GM12878 (cell line): ENCODE data around the gene CBX7. TPM values are rescaled to one million over a fixed set of nuclear protein-coding genes. Genes with fewer than 3 reads are reported as not detected.

ENCODE experiments used
- ATAC-seq: fragments of 200-7000 bp; cut with Tn5 transposase; 3 replicates; pipeline ENCODE4 v1.9.1; 2020; ENCODE audit warnings: mild to moderate bottlenecking, moderate library complexity
- BruUV-seq: library from RNA; stranded (reverse); fragments of 400-500 nt; replicated peaks from 2 replicates; lab custom pipeline; 2021; lab: Mats Ljungman, UMichigan
- CTCF ChIA-PET: fragments of 300-600 bp; sonication (Branson Sonifier 250); formaldehyde crosslinking; extraction: SDS; loops from one replicate; lab custom pipeline; 2021; ENCODE audit warnings: inconsistent platforms; lab: Yijun Ruan, JAX
- POLR2A ChIA-PET: fragments of 350-600 bp; formaldehyde crosslinking; extraction: SDS; loops from one replicate; lab custom pipeline; 2021; ENCODE audit warnings: inconsistent platforms; lab: Charles Lee
- RAD21 ChIA-PET: fragments of 300-600 bp; sonication (Branson Sonifier 250); formaldehyde crosslinking; loops from one replicate; lab custom pipeline; 2023; ENCODE audit warnings: antibody characterized with exemption; ENCODE audit not compliant: unreplicated experiment; lab: Charles Lee
- SMC1A ChIA-PET: fragments of 300-600 bp; sonication (Branson Sonifier 250); formaldehyde crosslinking; loops from one replicate; lab custom pipeline; 2023; ENCODE audit not compliant: unreplicated experiment, uncharacterized antibody; lab: Charles Lee
- DNase-seq: peaks from one replicate; pipeline ENCODE4 v3.0.0-alpha.2; 2011; ENCODE audit warnings: low read depth, low spot score
- FAIRE-seq: peaks from 3 replicates; lab custom pipeline; 2011; peaks lifted over from hg19 to GRCh38; lab: Jason Lieb, UNC
- H2AFZ ChIP-seq: 2 replicates; pipeline ENCODE4 v1.6.0; 2011; ENCODE audit warnings: low read depth, low read length, control low read depth; ENCODE audit not compliant: control insufficient read depth
- H3K27ac ChIP-seq: 2 replicates; pipeline ENCODE4 v1.5.1; 2011; ENCODE audit warnings: control low read depth; ENCODE audit not compliant: control insufficient read depth, insufficient read depth
- H3K27me3 ChIP-seq, 2 experiments: replicated peaks in 1 of 2; 2 replicates each; pipeline versions ENCODE4 v1.6.0 to v1.6.1; 2011; ENCODE audit warnings: low read length in 1 of 2; ENCODE audit not compliant: control insufficient read depth in 2 of 2, insufficient read depth in 2 of 2
- H3K36me3 ChIP-seq, 2 experiments: 2 replicates each; pipeline ENCODE4 v1.5.1; 2011; ENCODE audit warnings: low read length in 1 of 2; ENCODE audit not compliant: control insufficient read depth in 2 of 2, insufficient read depth in 2 of 2
- H3K4me1 ChIP-seq: 2 replicates; pipeline ENCODE4 v1.6.1; 2011; ENCODE audit warnings: mild to moderate bottlenecking, low read length, moderate library complexity, mixed read lengths; ENCODE audit not compliant: control insufficient read depth, insufficient read depth
- H3K4me2 ChIP-seq: 2 replicates; pipeline ENCODE4 v1.6.0; 2011; ENCODE audit warnings: control low read depth; ENCODE audit not compliant: control insufficient read depth, insufficient read depth
- H3K4me3 ChIP-seq: fragments of 200-600 bp; sonication (generic); 2 replicates; pipeline ENCODE4 v1.5.1; 2016
- H3K79me2 ChIP-seq: 2 replicates; pipeline ENCODE4 v1.6.0; 2011; ENCODE audit warnings: low read length; ENCODE audit not compliant: control insufficient read depth, insufficient read depth
- H3K9ac ChIP-seq: 2 replicates; pipeline ENCODE4 v1.8.0; 2011; ENCODE audit warnings: low read length, control low read depth, mixed read lengths; ENCODE audit not compliant: control insufficient read depth, insufficient read depth
- H3K9me3 ChIP-seq: replicated peaks from 3 replicates; pipeline ENCODE4 v1.5.1; 2011; ENCODE audit warnings: mild to moderate bottlenecking, low read length; ENCODE audit not compliant: control insufficient read depth, insufficient read depth
- H4K20me1 ChIP-seq: 2 replicates; pipeline ENCODE4 v1.6.0; 2011; ENCODE audit not compliant: control insufficient read depth, insufficient read depth
- BHLHE40 ChIP-seq, 2 experiments: fragments of 450-650 bp in 1 of 2; IDR thresholded peaks; 2 replicates each; pipeline ENCODE4 v1.6.1; 2011 to 2017; ENCODE audit warnings: low read depth in 2 of 2, borderline replicate concordance in 1 of 2, improper control_type of control experiment in 1 of 2, low read length in 1 of 2, mild to moderate bottlenecking in 1 of 2
- CHD2 ChIP-seq: IDR thresholded peaks from 2 replicates; pipeline ENCODE4 v1.6.1; 2011; ENCODE audit warnings: low read depth, low read length, improper control_type of control experiment, borderline replicate concordance
- IRF5 ChIP-seq: fragments of 450-650 bp; IDR thresholded peaks from 2 replicates; pipeline ENCODE4 v1.6.1; 2017; ENCODE audit warnings: borderline replicate concordance
- LARP7 ChIP-seq: fragments of 450-650 bp; IDR thresholded peaks from 2 replicates; pipeline ENCODE4 v1.6.1; 2017; ENCODE audit warnings: mild to moderate bottlenecking
- NR2F1 ChIP-seq: fragments of 450-650 bp; conservative IDR thresholded peaks from 2 replicates; pipeline ENCODE4 v1.6.1; 2017; ENCODE audit warnings: mild to moderate bottlenecking
- SKIL ChIP-seq: fragments of 450-650 bp; IDR thresholded peaks from 2 replicates; pipeline ENCODE4 v1.6.1; 2017; ENCODE audit warnings: mild to moderate bottlenecking, low read depth, inconsistent platforms; ENCODE audit not compliant: poor library complexity, severe bottlenecking
- SPI1 ChIP-seq: IDR thresholded peaks from 2 replicates; pipeline ENCODE4 v1.6.1; 2011; ENCODE audit warnings: low read depth, mild to moderate bottlenecking, low read length, moderate library complexity, borderline replicate concordance; ENCODE audit not compliant: insufficient read depth
- SREBF2 ChIP-seq: IDR thresholded peaks from 2 replicates; pipeline ENCODE4 v1.6.1; 2012; ENCODE audit warnings: mild to moderate bottlenecking, low read length
- ZBTB11 ChIP-seq: fragments of 450-650 bp; formaldehyde crosslinking; IDR thresholded peaks from 2 replicates; pipeline ENCODE4 v1.5.0; 2022; ENCODE audit warnings: mild to moderate bottlenecking, missing genetic modification characterization
- WGBS: methylation state at CpG from one replicate; pipeline ENCODE4 v1.1.6; 2016; ENCODE audit warnings: low lambda C conversion rate; ENCODE audit not compliant: insufficient replicate concordance, insufficient coverage; ENCODE audit errors: missing lambda C conversion rate; 5-methylcytosine and 5-hydroxymethylcytosine counted together
- in situ Hi-C: fragments of 300-500 bp; cut with MboI; formaldehyde crosslinking; loops from 9 replicates; pipeline ENCODE4 v1.14.3; 2018; ENCODE audit warnings: mixed read lengths
- intact Hi-C: fragments of 100-400 bp; cut with micrococcal nuclease; formaldehyde crosslinking; loops from one replicate; pipeline ENCODE4 v1.14.2; 2022; ENCODE audit not compliant: unreplicated experiment
- polyA plus RNA-seq, 11 experiments: library from polyadenylated mRNA; depleted of rRNA in 4 of 11; unstranded in 6 of 11; stranded (reverse) in 5 of 11; fragments of >200 nt; fragmentation: Nextera tagmentation in 4 of 11; fragmentation: Illumina TruSeq in 1 of 11; extraction: Ambion mirVana in 4 of 11; extraction: Trizol in 1 of 11; gene quantifications; 1 replicate in 1 of 11; 2 replicates in 10 of 11; pipeline versions ENCODE4 v1.2.1 to v1.2.3, GENCODE V29; 2011 to 2016; ENCODE audit warnings: inconsistent platforms in 2 of 11, missing spikeins in 2 of 11, low read depth in 1 of 11
- total RNA-seq, 4 experiments: library from RNA; depleted of rRNA in 3 of 4; stranded (reverse); fragments of >200 nt in 3 of 4; fragmentation: Illumina TruSeq in 1 of 4; extraction: Trizol in 1 of 4; gene quantifications; 2 replicates each; pipeline versions ENCODE4 v1.2.1 to v1.2.3, GENCODE V29; 2013 to 2021
- TF ChIP-seq, protein P1 (sequence below): IDR thresholded peaks from 2 replicates; pipeline ENCODE4 v1.6.1; 2012; ENCODE audit warnings: low read depth, low read length, improper control_type of control experiment

The CBX7 gene
- total and polyA plus RNA-seq, 10 of the 15 experiments (the other 5 are each of a cell fraction or from before 2014, with no cell fraction given): 0.18 to 17.2 (median 5.6) TPM

- H3K27ac ChIP-seq: peak within 1 kb of the TSS; percentile 98
- H3K27me3 ChIP-seq: no peaks in the 10 kb centered on the region
- ChIA-PET POLR2A (interaction anchor here (1.1 to 6.1 kb wide), 11 partner anchors 12 to 84 kb away, joined by 3 to 76 read pairs (median 9); partner anchors contain the start of gene APOBEC3C), RAD21 (interaction anchor here (0.7 to 5.7 kb wide), 11 partner anchors 14 to 94 kb away, joined by 3 to 85 read pairs (median 16); partner anchors contain the start of genes APOBEC3G and CBX7), CTCF (interaction anchor here (1.2 to 4.5 kb wide), 8 partner anchors 13 to 84 kb away, joined by 4 to 39 read pairs (median 10); partner anchors contain the start of gene APOBEC3C), SMC1A (interaction anchor here (0.9 to 6.6 kb wide), 13 partner anchors 7 to 228 kb away, joined by 3 to 126 read pairs (median 7); partner anchors contain the start of gene APOBEC3G)
- no peaks in the 10 kb centered on the region for H3K36me3 ChIP-seq
- no peaks in the 10 kb centered on the region for H4K20me1 ChIP-seq
- peak within 1 kb of the TSS; percentile 60 for H3K4me3 ChIP-seq
- intact Hi-C loops: loop anchor here (2.0 kb wide), 2 partner anchors 17 to 31 kb away; no protein-coding TSS in a partner anchor
- in situ Hi-C loops: no loop called here
- ATAC-seq (peak; percentile 48), DNase-seq (no peak), FAIRE-seq (no peak)
- H3K4me2 ChIP-seq: peak within 1 kb of the TSS; percentile 95
- peak within 1 kb of the TSS; percentile 83 for H3K9ac ChIP-seq
- peaks cover 60% of the 10 kb centered on the region for H3K4me1 ChIP-seq
- peaks cover 4% of the 10 kb centered on the region for H3K79me2 ChIP-seq
- 24% methylated on average over 9 of the region's 9 CpGs for WGBS
- BruUV-seq: TSS peak; percentile 83
- peak within 1 kb of the TSS; percentile 68 for H2AFZ ChIP-seq
- H3K9me3 ChIP-seq: no peaks in the 10 kb centered on the region
- TF ChIP-seq BHLHE40 (IDR thresholded peaks at IDR 0.05; ENCODE audit: borderline replicate concordance in 1 of 2, low read depth in 2 of 2, low read length in 1 of 2) (peak in 1 of 2 experiments; percentile 64; a peak in 2 of 4 replicates), SREBF2 (no peak), LARP7 (no peak), NR2F1 (peak; percentile 93), ZBTB11 (CRISPR knock-in tag) (no peak), CHD2 (0 out of 2 replicates have a peak, but pooled peaks have one; percentile 40), IRF5 (no peak), SKIL (peak; percentile 62), SPI1 (peak; percentile 22; the same call in 1 of the 2 replicates)
- TF ChIP-seq, protein P1, sequence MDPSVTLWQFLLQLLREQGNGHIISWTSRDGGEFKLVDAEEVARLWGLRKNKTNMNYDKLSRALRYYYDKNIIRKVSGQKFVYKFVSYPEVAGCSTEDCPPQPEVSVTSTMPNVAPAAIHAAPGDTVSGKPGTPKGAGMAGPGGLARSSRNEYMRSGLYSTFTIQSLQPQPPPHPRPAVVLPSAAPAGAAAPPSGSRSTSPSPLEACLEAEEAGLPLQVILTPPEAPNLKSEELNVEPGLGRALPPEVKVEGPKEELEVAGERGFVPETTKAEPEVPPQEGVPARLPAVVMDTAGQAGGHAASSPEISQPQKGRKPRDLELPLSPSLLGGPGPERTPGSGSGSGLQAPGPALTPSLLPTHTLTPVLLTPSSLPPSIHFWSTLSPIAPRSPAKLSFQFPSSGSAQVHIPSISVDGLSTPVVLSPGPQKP: no peak
These were observed 55.1 kb downstream of the CBX7 start, which contains the start of gene APOBEC3H for GRCh38 chr22:39097098-39098020. APOBEC3H (plus strand) TSS chr22:39097244; CDS start chr22:39100279, 3,035 bp downstream.
